ENCODE data around the gene PHF19. TPM values are rescaled to one million over a fixed set of nuclear protein-coding genes. Genes with fewer than 3 reads are reported as not detected.

Gene PHF19
- total RNA-seq, 1 experiment from 2014 or later = 66.8 TPM

DNA sequence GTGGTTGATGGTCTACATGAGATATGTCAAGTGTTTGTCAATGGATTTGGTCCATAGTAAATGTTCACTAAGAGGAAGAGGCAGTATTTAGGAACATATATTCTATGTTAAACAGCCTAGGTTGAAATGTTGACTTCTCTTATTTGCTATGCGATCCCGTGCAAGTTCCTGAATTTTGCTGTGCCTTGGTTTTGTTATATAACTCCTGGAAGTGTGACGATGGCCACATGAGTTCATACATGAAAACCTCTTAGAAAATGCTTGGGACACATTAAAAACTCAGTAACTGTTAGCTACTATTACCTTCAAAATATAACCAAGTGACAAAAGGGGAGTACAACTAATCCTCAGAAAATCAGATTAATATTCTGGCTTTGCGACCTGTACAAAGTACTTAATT lies 61.9 kb downstream of the PHF19 start:
- no peaks in the 10 kb centered on the region for H3K4me1 Mint-ChIP-seq
- H3K9ac ChIP-seq (ENCODE audit: extremely low read depth, insufficient read length, low read length) = no peak overlapping the region
- H3K18ac ChIP-seq (ENCODE audit: insufficient read length, low read depth, low read length) = no peak overlapping the region
- H3K9me3 Mint-ChIP-seq = no peaks in the 10 kb centered on the region
- H2BK12ac ChIP-seq (ENCODE audit: insufficient read length, low read depth, low read length) = no peak overlapping the region
- TF ChIP-seq CTCF (conservative IDR thresholded peaks at IDR 0.05) = no peak
- no peaks in the 10 kb centered on the region for H3K9me3 ChIP-seq (ENCODE audit: control insufficient read depth, low read depth, low read length)
- no peak overlapping the region for H2BK5ac ChIP-seq (ENCODE audit: insufficient read length, low read length)
- no peaks in the 10 kb centered on the region for H3K27me3 ChIP-seq (ENCODE audit: insufficient read depth, low read length)
- H4K91ac ChIP-seq (ENCODE audit: insufficient read length, low read depth, low read length) = no peak overlapping the region
- peak overlapping the region; percentile 35 for H2AK5ac ChIP-seq (ENCODE audit: insufficient read length, low read length)
- H2BK15ac ChIP-seq (ENCODE audit: low read depth, low read length) = no peak overlapping the region
- no CpG with 5 or more reads among the region's 4 CpGs for WGBS (ENCODE audit: extremely low coverage, insufficient read length, low lambda C conversion rate)
- H3K79me1 ChIP-seq (ENCODE audit: insufficient read depth, low read depth, low read length, poor library complexity, severe bottlenecking) = no peaks in the 10 kb centered on the region
- DNase-seq = no peak
- H3K27ac ChIP-seq (ENCODE audit: insufficient read length, low read depth, low read length) = no peak overlapping the region
- no peak overlapping the region for H3K23ac ChIP-seq (ENCODE audit: insufficient read length, low read depth, low read length)
- H4K5ac ChIP-seq (ENCODE audit: insufficient read length, low read depth, low read length) = no peak overlapping the region
- H3K27me3 Mint-ChIP-seq (ENCODE audit: low read depth) = no peaks in the 10 kb centered on the region
- H3K4me3 Mint-ChIP-seq = no peak overlapping the region
- no peak overlapping the region for H2BK20ac ChIP-seq (ENCODE audit: low read depth, low read length, poor library complexity, severe bottlenecking)
- H3K56ac ChIP-seq (ENCODE audit: insufficient read length, low read depth, low read length) = no peak overlapping the region
- no peaks in the 10 kb centered on the region for H3K4me1 ChIP-seq (ENCODE audit: insufficient read depth, low read length)
- H4K8ac ChIP-seq (replicated peaks; ENCODE audit: insufficient read length, low read depth, low read length) = no peak overlapping the region
- H3K14ac ChIP-seq (ENCODE audit: insufficient read depth, low read length) = no peak overlapping the region
- no peaks in the 10 kb centered on the region for H3K23me2 ChIP-seq (ENCODE audit: insufficient read length, low read depth, low read length, poor library complexity, severe bottlenecking)
- H3K27ac Mint-ChIP-seq = no peak overlapping the region
- no peak overlapping the region for H2AFZ ChIP-seq (ENCODE audit: low read length)
- H3K79me2 ChIP-seq (ENCODE audit: insufficient read depth, low read length) = no peaks in the 10 kb centered on the region
- no peak overlapping the region for H2BK120ac ChIP-seq (ENCODE audit: low read depth, low read length, poor library complexity, severe bottlenecking)
- H3K4ac ChIP-seq (ENCODE audit: low read depth, low read length) = no peak overlapping the region
- no peaks in the 10 kb centered on the region for H4K20me1 ChIP-seq (ENCODE audit: control insufficient read depth, insufficient read depth, insufficient read length)
- peaks cover 0 to 41% (median 40%) of the 10 kb centered on the region in 3 experiments; a peak in 5 of 7 replicates for H3K36me3 Mint-ChIP-seq (ENCODE audit: insufficient read depth in 1 of 3, low read depth in 3 of 3)
- no peak overlapping the region for H3T11ph ChIP-seq (ENCODE audit: low read length)
- H3K4me2 ChIP-seq (ENCODE audit: insufficient read depth, insufficient read length, low read length) = no peak overlapping the region

Data from H9 (cell line).